Stimulated activated CD4-positive, alpha-beta T cell treated with anti-CD3 and anti-CD28 coated beads, TNF-alpha, amount 100 ng/mL, for 4 hours (primary cell): ENCODE measurements around the gene THOC1.

Experiments used
- DNase-seq, 3 experiments: peaks; one replicate each; pipeline ENCODE4 v3.0.0-alpha.2; 2020; ENCODE audit warnings: low read depth in 3 of 3

The THOC1 gene

GRCh38 chr18:213505-213904 is 54.3 kb downstream of the THOC1 start:
- DNase-seq, result no peak

GRCh38 chr18:212780-213179 is 55.1 kb downstream of the THOC1 start:
- DNase-seq, result no peak

- DNase-seq, result no peak
Observed at GRCh38 chr18:211582-211981, 56.3 kb downstream of the THOC1 start.

- no peak for DNase-seq
Observed at GRCh38 chr18:210733-211132, 57.1 kb downstream of the THOC1 start.

GRCh38 chr18:210075-210474 is 57.8 kb downstream of the THOC1 start:
- DNase-seq, result no peak

- no peak for DNase-seq
Observed at GRCh38 chr18:199768-200167, 68.1 kb downstream of the THOC1 start.

- DNase-seq, result no peak
Observed at GRCh38 chr18:199214-199613, 68.6 kb downstream of the THOC1 start.

GRCh38 chr18:195651-196050 is 72.2 kb downstream of the THOC1 start:
- DNase-seq, result no peak

GRCh38 chr18:192801-193200 is 75.0 kb downstream of the THOC1 start:
- DNase-seq, result no peak

- no peak for DNase-seq
Observed at GRCh38 chr18:191725-192124, 76.1 kb downstream of the THOC1 start.

GRCh38 chr18:189254-189653 is 78.6 kb downstream of the THOC1 start:
- no peak for DNase-seq

GRCh38 chr18:183769-184168 is 84.1 kb downstream of the THOC1 start:
- no peak for DNase-seq

- no peak for DNase-seq
Observed at GRCh38 chr18:181711-182110, 86.1 kb downstream of the THOC1 start.

- DNase-seq, result no peak
Observed at GRCh38 chr18:179499-179898, 88.3 kb downstream of the THOC1 start.

GRCh38 chr18:172361-172760 is 95.5 kb downstream of the THOC1 start:
- no peak for DNase-seq
